Measurements from ENCODE around the gene WDR27. TPM values are rescaled to one million over a fixed set of nuclear protein-coding genes. Genes with fewer than 3 reads are reported as not detected.

WDR27 gene
- total RNA-seq, 2 experiments from 2014 or later, result 48.8 to 49.6 TPM

DNA sequence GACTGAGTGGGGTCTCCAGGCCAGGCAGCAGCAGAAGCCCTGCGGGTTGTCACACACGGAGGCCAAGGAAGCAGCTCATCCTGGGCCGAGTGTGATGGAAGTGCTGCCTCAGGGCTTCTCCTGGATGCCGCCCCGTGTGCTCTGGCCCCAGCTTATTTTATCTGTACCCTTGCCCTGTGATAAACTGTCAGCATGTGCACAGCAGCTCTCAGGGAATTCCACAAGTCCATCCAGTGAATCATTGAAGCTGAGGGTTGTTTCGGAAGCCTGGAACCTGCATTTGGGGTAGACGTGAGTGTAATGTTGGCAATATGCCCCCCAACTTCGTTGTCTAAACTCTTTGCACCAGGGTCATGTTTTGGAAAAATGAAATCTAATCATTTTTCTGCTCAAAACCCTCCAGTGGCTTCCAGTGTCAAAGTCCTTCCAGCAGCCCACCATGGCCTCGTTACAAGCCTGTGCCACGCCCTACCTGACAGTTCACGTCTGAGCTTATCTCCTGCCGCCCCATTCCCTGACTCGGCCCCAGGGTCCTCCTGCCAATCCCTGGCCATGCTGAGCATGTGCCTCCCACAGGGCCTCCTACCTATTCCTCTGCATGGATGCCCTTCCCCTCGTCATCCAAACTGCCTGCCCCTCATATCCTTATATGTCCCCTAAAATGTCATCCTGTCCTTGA is 280.1 kb downstream of the WDR27 start:
- ATAC-seq (no peak), DNase-seq (no peak)
- ChIA-PET POLR2A (no interaction called here), CTCF (interaction anchor here (1.5 to 2.4 kb wide), 2 partner anchors 12 to 84 kb away, joined by 3 to 8 read pairs; no protein-coding TSS in a partner anchor)
- Mint-ChIP-seq H3K4me3 (no peak overlapping the region), H3K27ac (no peak overlapping the region), H3K27me3 (no peaks in the 10 kb centered on the region), H3K9me3 (no peaks in the 10 kb centered on the region), H3K4me1 (ENCODE audit: low read depth) (no peaks in the 10 kb centered on the region), H3K36me3 (ENCODE audit: low read depth) (no peaks in the 10 kb centered on the region)
- intact Hi-C loops (cut with micrococcal nuclease), result no loop called here
- no peak for TF ChIP-seq CTCF (IDR thresholded peaks at IDR 0.05)

DNA sequence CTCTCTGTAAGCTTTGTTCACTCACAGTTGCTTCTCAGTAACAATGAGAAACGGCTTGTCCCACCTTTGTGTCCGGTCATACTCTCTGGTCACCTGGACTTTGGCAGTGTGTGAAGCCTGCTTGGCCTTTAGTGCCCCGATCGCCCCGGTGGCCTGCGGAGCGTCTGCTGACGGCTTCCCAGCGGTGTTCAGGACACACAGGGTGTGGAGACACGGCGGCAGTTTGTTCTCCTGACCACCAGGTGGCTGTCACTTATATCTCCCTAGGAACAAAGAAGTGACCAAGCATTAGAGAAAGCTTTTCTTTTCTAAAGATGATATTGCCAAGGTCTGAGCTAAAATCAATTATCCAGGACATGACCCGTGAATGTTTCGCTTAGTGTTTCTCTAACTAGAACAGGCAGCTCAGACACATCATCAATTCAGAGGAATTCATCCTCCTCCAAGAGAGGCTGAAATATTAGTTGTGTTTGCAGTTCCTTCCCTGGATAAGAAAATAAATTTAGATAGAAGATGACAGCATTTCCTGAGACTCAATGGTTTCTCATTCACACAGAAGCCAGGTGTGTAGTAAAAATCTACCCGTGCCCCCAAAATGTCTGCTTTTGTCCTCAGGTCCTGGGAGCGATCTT is 280.8 kb downstream of the WDR27 start:
- ATAC-seq (peak; percentile 64), DNase-seq (peak; percentile 46)
- no peak overlapping the region for H3K27ac Mint-ChIP-seq
- no peaks in the 10 kb centered on the region for H3K9me3 Mint-ChIP-seq
- CTCF ChIA-PET, result interaction anchor here (1.0 to 2.4 kb wide), 3 partner anchors 11 to 84 kb away, joined by 3 to 8 read pairs (median 4); no protein-coding TSS in a partner anchor
- H3K27me3 Mint-ChIP-seq, result no peaks in the 10 kb centered on the region
- H3K36me3 Mint-ChIP-seq (ENCODE audit: low read depth), result no peaks in the 10 kb centered on the region
- H3K4me3 Mint-ChIP-seq, result no peak overlapping the region
- intact Hi-C loops (cut with micrococcal nuclease), result no loop called here
- POLR2A ChIA-PET, result no interaction called here
- peak; percentile 23 for TF ChIP-seq CTCF (IDR thresholded peaks at IDR 0.05)
- H3K4me1 Mint-ChIP-seq (ENCODE audit: low read depth), result no peaks in the 10 kb centered on the region

DNA sequence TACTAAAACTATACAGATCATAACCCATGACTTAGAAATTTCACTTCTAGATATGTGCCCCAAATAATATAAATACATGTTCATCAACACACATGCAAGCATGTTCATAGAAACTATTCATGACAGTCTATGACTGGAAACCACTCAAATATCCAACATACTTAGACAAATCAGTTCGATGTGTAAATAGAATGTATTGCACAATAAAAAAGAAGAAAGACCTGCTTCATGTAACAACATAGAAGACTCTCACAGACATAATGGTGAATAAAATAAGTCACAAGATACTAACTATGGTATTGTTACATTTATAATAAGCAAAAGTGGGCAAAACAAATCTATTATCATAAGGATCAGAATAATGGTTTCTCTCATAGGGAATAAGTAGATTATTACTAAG is 284.7 kb downstream of the WDR27 start:
- POLR2A ChIA-PET, result no interaction called here
- intact Hi-C loops (cut with micrococcal nuclease), result no loop called here
- peaks cover 5% of the 10 kb centered on the region for H3K9me3 Mint-ChIP-seq
- no peak overlapping the region for H3K27ac Mint-ChIP-seq
- DNase-seq (no peak), ATAC-seq (no peak)
- H3K36me3 Mint-ChIP-seq (ENCODE audit: low read depth), result no peaks in the 10 kb centered on the region
- CTCF ChIA-PET, result interaction anchor here (0.8 to 1.0 kb wide), 2 partner anchors 23 to 28 kb away, joined by 3 read pairs; no protein-coding TSS in a partner anchor
- H3K27me3 Mint-ChIP-seq, result peaks cover 1% of the 10 kb centered on the region
- TF ChIP-seq CTCF (IDR thresholded peaks at IDR 0.05), result no peak
- no peaks in the 10 kb centered on the region for H3K4me1 Mint-ChIP-seq (ENCODE audit: low read depth)
- no peak overlapping the region for H3K4me3 Mint-ChIP-seq

GRCh38 chr6:169416249-169416648 is 285.6 kb downstream of the WDR27 start:
- peaks cover 5% of the 10 kb centered on the region for H3K9me3 Mint-ChIP-seq
- peaks cover 1% of the 10 kb centered on the region for H3K27me3 Mint-ChIP-seq
- H3K4me3 Mint-ChIP-seq, result no peak overlapping the region
- ATAC-seq (no peak), DNase-seq (no peak)
- intact Hi-C loops (cut with micrococcal nuclease), result no loop called here
- CTCF ChIA-PET, result interaction anchor here (1.0 kb wide), 1 partner anchor 29 kb away, joined by 3 read pairs; no protein-coding TSS in a partner anchor
- no peaks in the 10 kb centered on the region for H3K36me3 Mint-ChIP-seq (ENCODE audit: low read depth)
- POLR2A ChIA-PET, result no interaction called here
- no peak for TF ChIP-seq CTCF (IDR thresholded peaks at IDR 0.05)
- no peak overlapping the region for H3K27ac Mint-ChIP-seq
- H3K4me1 Mint-ChIP-seq (ENCODE audit: low read depth), result no peaks in the 10 kb centered on the region

- Mint-ChIP-seq H3K27me3 (peaks cover 5% of the 10 kb centered on the region), H3K4me3 (no peak overlapping the region), H3K9me3 (peaks cover 5% of the 10 kb centered on the region), H3K36me3 (ENCODE audit: low read depth) (no peaks in the 10 kb centered on the region), H3K27ac (no peak overlapping the region), H3K4me1 (ENCODE audit: low read depth) (no peaks in the 10 kb centered on the region)
- ATAC-seq, result no peak
- DNase-seq, result no peak
- POLR2A ChIA-PET, result no interaction called here
- intact Hi-C loops (cut with micrococcal nuclease), result no loop called here
- TF ChIP-seq CTCF (IDR thresholded peaks at IDR 0.05), result no peak
- CTCF ChIA-PET, result no interaction called here
Measured at GRCh38 chr6:169415179-169415578, 286.6 kb downstream of the WDR27 start.
